Measurements from ENCODE around the gene TFEC.
"Not testable (repeated sequence)": the region's sequence is repeated elsewhere in the genome, so short reads cannot be mapped to it uniquely, and the experiment has no call there.

DNA sequence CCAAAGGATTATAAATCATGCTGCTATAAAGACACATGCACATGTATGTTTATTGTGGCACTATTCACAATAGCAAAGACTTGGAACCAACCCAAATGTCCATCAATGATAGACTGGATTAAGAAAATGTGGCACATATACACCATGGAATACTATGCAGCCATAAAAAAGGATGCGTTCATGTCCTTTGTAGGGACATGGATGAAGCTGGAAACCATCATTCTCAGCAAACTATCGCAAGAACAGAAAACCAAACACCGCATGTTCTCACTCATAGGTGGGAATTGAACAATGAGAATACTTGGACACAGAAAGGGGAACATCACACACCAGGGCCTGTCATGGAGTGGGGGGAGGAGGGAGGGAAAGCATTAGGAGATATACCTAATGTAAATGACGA lies 100.4 kb downstream of the TFEC start:
- TF ChIP-seq, protein P1, sequence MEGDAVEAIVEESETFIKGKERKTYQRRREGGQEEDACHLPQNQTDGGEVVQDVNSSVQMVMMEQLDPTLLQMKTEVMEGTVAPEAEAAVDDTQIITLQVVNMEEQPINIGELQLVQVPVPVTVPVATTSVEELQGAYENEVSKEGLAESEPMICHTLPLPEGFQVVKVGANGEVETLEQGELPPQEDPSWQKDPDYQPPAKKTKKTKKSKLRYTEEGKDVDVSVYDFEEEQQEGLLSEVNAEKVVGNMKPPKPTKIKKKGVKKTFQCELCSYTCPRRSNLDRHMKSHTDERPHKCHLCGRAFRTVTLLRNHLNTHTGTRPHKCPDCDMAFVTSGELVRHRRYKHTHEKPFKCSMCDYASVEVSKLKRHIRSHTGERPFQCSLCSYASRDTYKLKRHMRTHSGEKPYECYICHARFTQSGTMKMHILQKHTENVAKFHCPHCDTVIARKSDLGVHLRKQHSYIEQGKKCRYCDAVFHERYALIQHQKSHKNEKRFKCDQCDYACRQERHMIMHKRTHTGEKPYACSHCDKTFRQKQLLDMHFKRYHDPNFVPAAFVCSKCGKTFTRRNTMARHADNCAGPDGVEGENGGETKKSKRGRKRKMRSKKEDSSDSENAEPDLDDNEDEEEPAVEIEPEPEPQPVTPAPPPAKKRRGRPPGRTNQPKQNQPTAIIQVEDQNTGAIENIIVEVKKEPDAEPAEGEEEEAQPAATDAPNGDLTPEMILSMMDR (IDR thresholded peaks at IDR 0.05) = not testable (repeated sequence)
- not testable (repeated sequence) for TF ChIP-seq POLR2A (IDR thresholded peaks at IDR 0.05)
